ENCODE data around the gene ZNF471.

- TF ChIP-seq YY1 (IDR thresholded peaks at IDR 0.05; ENCODE audit: low read depth) (no peak), TAF1 (IDR thresholded peaks at IDR 0.05; ENCODE audit: low read depth) (no peak), TCF12 (IDR thresholded peaks at IDR 0.05; ENCODE audit: low read depth) (no peak), MAX (IDR thresholded peaks at IDR 0.05) (no peak), EP300 (IDR thresholded peaks at IDR 0.05; ENCODE audit: borderline replicate concordance) (no peak)
These were observed 59.2 kb downstream of the ZNF471 start for GRCh38 chr19:56566904-56567273.

Data from Ishikawa (cell line).